Measurements from ENCODE around the gene UPK2.
"Not testable (repeated sequence)": the region's sequence is repeated elsewhere in the genome, so short reads cannot be mapped to it uniquely, and the experiment has no call there.

UPK2 gene

DNA sequence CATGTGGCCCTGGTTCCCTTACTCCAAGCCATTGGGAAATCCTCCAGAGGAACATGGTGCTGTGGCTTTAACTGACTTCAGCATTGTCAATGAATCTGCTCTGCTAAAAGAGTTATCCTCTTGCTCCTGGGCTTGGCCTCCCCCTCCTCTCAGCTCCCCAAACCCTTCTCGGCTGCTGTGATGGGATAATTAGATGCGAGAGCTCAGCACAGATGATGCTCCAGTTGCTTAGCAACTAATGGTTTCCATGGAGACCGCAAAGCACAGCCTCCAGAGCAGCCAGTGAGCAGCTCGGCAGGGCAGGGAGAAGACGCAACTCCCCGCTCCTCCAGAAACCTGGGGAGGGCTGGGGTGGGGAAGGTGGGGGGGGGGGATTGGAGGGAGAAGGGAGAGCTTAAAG is 2.8 kb upstream of the UPK2 start:
- TF ChIP-seq CTCF (conservative IDR thresholded peaks at IDR 0.05; ENCODE audit: low read length) (no peak), EZH2phosphoT487 (IDR thresholded peaks at IDR 0.05; ENCODE audit: borderline replicate concordance) (no peak)
- Histone ChIP-seq H3K4me3 (ENCODE audit: low read length, poor library complexity, severe bottlenecking) (no peak overlapping the region), H3K9ac (ENCODE audit: low read depth, low read length, poor library complexity, severe bottlenecking) (no peak overlapping the region), H4K20me1 (ENCODE audit: insufficient read depth, low read length, poor library complexity, severe bottlenecking) (no peaks in the 10 kb centered on the region), H2AFZ (ENCODE audit: low read length) (no peak overlapping the region), H3K36me3 (ENCODE audit: insufficient read depth, low read length) (no peaks in the 10 kb centered on the region), H3K4me1 (ENCODE audit: insufficient read depth, low read length, poor library complexity, severe bottlenecking) (no peaks in the 10 kb centered on the region), H3K9me2 (replicated peaks; ENCODE audit: low read depth, low read length) (no peaks in the 10 kb centered on the region), H3F3A (ENCODE audit: low read depth) (no peaks in the 10 kb centered on the region), H3K27me3 (ENCODE audit: insufficient read depth, low read length, poor library complexity, severe bottlenecking) (no peaks in the 10 kb centered on the region), H3K79me2 (ENCODE audit: insufficient read depth, low read length) (no peaks in the 10 kb centered on the region), H3K4me2 (ENCODE audit: low read depth, low read length, poor library complexity, severe bottlenecking) (no peak overlapping the region), H3K9me3 (ENCODE audit: insufficient read depth, low read depth, low read length) (no peaks in the 10 kb centered on the region)

- not testable (repeated sequence) for H3K79me2 ChIP-seq (ENCODE audit: insufficient read depth, low read length); H3K4me1 ChIP-seq (ENCODE audit: insufficient read depth, low read length, poor library complexity, severe bottlenecking); H3F3A ChIP-seq (ENCODE audit: low read depth); H3K4me3 ChIP-seq (ENCODE audit: low read length, poor library complexity, severe bottlenecking); H3K9ac ChIP-seq (ENCODE audit: low read depth, low read length, poor library complexity, severe bottlenecking); H2AFZ ChIP-seq (ENCODE audit: low read length); H3K9me3 ChIP-seq (ENCODE audit: insufficient read depth, low read depth, low read length); H3K36me3 ChIP-seq (ENCODE audit: insufficient read depth, low read length); H3K27me3 ChIP-seq (ENCODE audit: insufficient read depth, low read length, poor library complexity, severe bottlenecking); H3K9me2 ChIP-seq (replicated peaks; ENCODE audit: low read depth, low read length); H3K4me2 ChIP-seq (ENCODE audit: low read depth, low read length, poor library complexity, severe bottlenecking); H4K20me1 ChIP-seq (ENCODE audit: insufficient read depth, low read length, poor library complexity, severe bottlenecking)
Observed at GRCh38 chr11:118953976-118954375, 2.1 kb upstream of the UPK2 start.

DNA sequence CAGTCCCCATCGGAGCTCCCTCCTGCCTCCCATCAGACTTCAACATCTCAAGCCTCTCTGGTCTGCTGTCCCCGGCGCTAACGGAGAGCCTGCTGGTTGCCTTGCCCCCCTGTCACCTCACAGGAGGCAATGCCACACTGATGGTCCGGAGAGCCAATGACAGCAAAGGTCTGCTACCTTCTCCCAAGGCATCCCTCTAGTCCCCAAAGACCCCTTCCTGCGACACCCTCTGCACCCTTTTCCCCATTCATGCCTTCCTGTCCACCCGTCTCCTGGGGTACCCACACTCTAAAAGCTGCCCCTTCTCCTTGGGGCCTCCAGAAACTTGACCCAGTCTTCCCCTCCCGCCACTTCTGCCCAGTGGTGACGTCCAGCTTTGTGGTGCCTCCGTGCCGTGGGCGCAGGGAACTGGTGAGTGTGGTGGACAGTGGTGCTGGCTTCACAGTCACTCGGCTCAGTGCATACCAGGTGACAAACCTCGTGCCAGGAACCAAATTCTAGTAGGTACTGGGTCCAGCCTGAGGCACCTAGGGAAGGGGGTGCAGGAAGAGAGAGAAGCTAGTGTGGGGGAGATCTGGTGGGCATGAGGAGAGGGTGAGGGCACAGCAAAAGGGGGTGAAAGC is 860 bp downstream of the UPK2 start:
- Histone ChIP-seq H3K36me3 (ENCODE audit: insufficient read depth, low read length) (no peaks in the 10 kb centered on the region), H3K4me3 (ENCODE audit: low read length, poor library complexity, severe bottlenecking) (no peak overlapping the region), H3K9me3 (ENCODE audit: insufficient read depth, low read depth, low read length) (no peaks in the 10 kb centered on the region), H3K79me2 (ENCODE audit: insufficient read depth, low read length) (no peaks in the 10 kb centered on the region), H3K4me1 (ENCODE audit: insufficient read depth, low read length, poor library complexity, severe bottlenecking) (no peaks in the 10 kb centered on the region), H3K27me3 (ENCODE audit: insufficient read depth, low read length, poor library complexity, severe bottlenecking) (no peaks in the 10 kb centered on the region), H3K9ac (ENCODE audit: low read depth, low read length, poor library complexity, severe bottlenecking) (no peak overlapping the region), H2AFZ (ENCODE audit: low read length) (no peak overlapping the region), H3K4me2 (ENCODE audit: low read depth, low read length, poor library complexity, severe bottlenecking) (no peak overlapping the region), H3F3A (ENCODE audit: low read depth) (no peaks in the 10 kb centered on the region), H4K20me1 (ENCODE audit: insufficient read depth, low read length, poor library complexity, severe bottlenecking) (no peaks in the 10 kb centered on the region), H3K9me2 (replicated peaks; ENCODE audit: low read depth, low read length) (no peaks in the 10 kb centered on the region)
- no peak for TF ChIP-seq CTCF (conservative IDR thresholded peaks at IDR 0.05; ENCODE audit: low read length)
- TF ChIP-seq EZH2phosphoT487 (IDR thresholded peaks at IDR 0.05; ENCODE audit: borderline replicate concordance): no peak

- Histone ChIP-seq H3K4me2 (ENCODE audit: low read depth, low read length, poor library complexity, severe bottlenecking) (no peak overlapping the region), H3K9me2 (replicated peaks; ENCODE audit: low read depth, low read length) (no peaks in the 10 kb centered on the region), H3K79me2 (ENCODE audit: insufficient read depth, low read length) (no peaks in the 10 kb centered on the region), H3K27me3 (ENCODE audit: insufficient read depth, low read length, poor library complexity, severe bottlenecking) (no peaks in the 10 kb centered on the region), H3K36me3 (ENCODE audit: insufficient read depth, low read length) (no peaks in the 10 kb centered on the region), H3K9me3 (ENCODE audit: insufficient read depth, low read depth, low read length) (no peaks in the 10 kb centered on the region), H2AFZ (ENCODE audit: low read length) (no peak overlapping the region), H4K20me1 (ENCODE audit: insufficient read depth, low read length, poor library complexity, severe bottlenecking) (no peaks in the 10 kb centered on the region), H3K4me3 (ENCODE audit: low read length, poor library complexity, severe bottlenecking) (no peak overlapping the region), H3K9ac (ENCODE audit: low read depth, low read length, poor library complexity, severe bottlenecking) (no peak overlapping the region), H3F3A (ENCODE audit: low read depth) (no peaks in the 10 kb centered on the region), H3K4me1 (ENCODE audit: insufficient read depth, low read length, poor library complexity, severe bottlenecking) (no peaks in the 10 kb centered on the region)
- TF ChIP-seq EZH2phosphoT487 (IDR thresholded peaks at IDR 0.05; ENCODE audit: borderline replicate concordance) (no peak), CTCF (conservative IDR thresholded peaks at IDR 0.05; ENCODE audit: low read length) (no peak)
Observed at GRCh38 chr11:118957549-118957948, 1.5 kb downstream of the UPK2 start.

Data from Loucy (cell line).